IMR-90 (cell line): ENCODE measurements around the gene ADARB2.

ENCODE experiments used
- MAZ ChIP-seq: IDR thresholded peaks from 2 replicates; pipeline ENCODE4 v1.6.1; 2012; ENCODE audit warnings: low read depth, mild to moderate bottlenecking, low read length, improper control_type of control experiment, moderate library complexity, borderline replicate concordance
- USF2 ChIP-seq: fragments of 150-350 bp; IDR thresholded peaks from 2 replicates; pipeline ENCODE4 v1.6.1; 2017; ENCODE audit warnings: mild to moderate bottlenecking, antibody characterized with exemption, low read length, low read depth

- no peak for TF ChIP-seq MAZ
- no peak for TF ChIP-seq USF2
Observed at GRCh38 chr10:1462032-1462431, 275.3 kb downstream of the ADARB2 start.
